HepG2 (cell line): ENCODE measurements around the gene TSHZ2. TPM values are rescaled to one million over a fixed set of nuclear protein-coding genes. Genes with fewer than 3 reads are reported as not detected.

ENCODE experiments used
- ATAC-seq: fragments of 200-7000 bp; cut with Tn5 transposase; 3 replicates; pipeline ENCODE4 v1.9.1; 2020; ENCODE audit warnings: mild to moderate bottlenecking, moderate library complexity
- BruUV-seq: library from RNA; stranded (reverse); fragments of 400-500 nt; replicated peaks from 2 replicates; lab custom pipeline; 2021; lab: Mats Ljungman, UMichigan
- CTCF ChIA-PET: fragments of 300-600 bp; formaldehyde crosslinking; extraction: SDS; loops from one replicate; lab custom pipeline; 2021; ENCODE audit warnings: low total read pairs, inconsistent platforms, low intra/inter-chr PET ratio; lab: Yijun Ruan, JAX
- POLR2A ChIA-PET: fragments of 350-600 bp; sonication (Branson Sonifier 250); formaldehyde crosslinking; loops from one replicate; lab custom pipeline; 2020; ENCODE audit warnings: antibody characterized with exemption, inconsistent platforms; lab: Yijun Ruan, JAX
- DNase-seq: peaks from one replicate; pipeline ENCODE4 v3.0.0-alpha.2; 2015; ENCODE audit warnings: low spot score
- FAIRE-seq: peaks from 3 replicates; lab custom pipeline; 2011; peaks lifted over from hg19 to GRCh38; lab: Jason Lieb, UNC
- H2AFZ ChIP-seq: one replicate; pipeline ENCODE4 v1.6.1; 2011; ENCODE audit warnings: low read length, inconsistent platforms
- H3K27ac ChIP-seq: fragments of 300-600 bp; 3 replicates; pipeline ENCODE4 v1.8.0; 2011; ENCODE audit warnings: mixed run types, mild to moderate bottlenecking, mixed read lengths, low read length, inconsistent platforms; ENCODE audit not compliant: insufficient read depth; ENCODE audit errors: extremely low read length
- H3K27me3 ChIP-seq, 2 experiments: fragments of 200-600 bp in 1 of 2; 2 replicates in 1 of 2; 3 replicates in 1 of 2; pipeline versions ENCODE4 v1.6.0 to v1.8.0; 2011; ENCODE audit warnings: low read length in 2 of 2, mild to moderate bottlenecking in 2 of 2, moderate library complexity in 2 of 2, inconsistent platforms in 1 of 2; ENCODE audit not compliant: insufficient read depth in 2 of 2, control insufficient read depth in 1 of 2
- H3K36me3 ChIP-seq, 2 experiments: fragments of 200-600 bp in 1 of 2; replicated peaks in 1 of 2; 2 replicates in 1 of 2; 3 replicates in 1 of 2; pipeline versions ENCODE4 v1.5.1 to v1.8.0; 2011; ENCODE audit warnings: low read length in 2 of 2, inconsistent platforms in 1 of 2; ENCODE audit not compliant: insufficient read depth in 2 of 2, control insufficient read depth in 1 of 2
- H3K4me1 ChIP-seq: 2 replicates; pipeline ENCODE4 v1.5.1; 2012; ENCODE audit warnings: low read length, inconsistent platforms; ENCODE audit not compliant: insufficient read depth
- H3K4me2 ChIP-seq: 2 replicates; pipeline ENCODE4 v1.6.0; 2011; ENCODE audit warnings: low read depth, low read length, inconsistent platforms
- H3K4me3 ChIP-seq, 3 experiments: fragments of 200-600 bp in 1 of 3; sonication (generic), shearing (Covaris generic) in 1 of 3; replicated peaks in 1 of 3; 2 replicates each; pipeline ENCODE4 v1.5.1; 2011 to 2016; ENCODE audit warnings: low read length in 3 of 3, inconsistent platforms in 2 of 3, low read depth in 2 of 3, mild to moderate bottlenecking in 2 of 3, control low read depth in 1 of 3, mixed read lengths in 1 of 3; ENCODE audit not compliant: insufficient read depth in 1 of 3
- H3K79me2 ChIP-seq: one replicate; pipeline ENCODE4 v1.6.1; 2011; ENCODE audit warnings: low read length, inconsistent platforms; ENCODE audit not compliant: insufficient read depth
- H3K9ac ChIP-seq: 2 replicates; pipeline ENCODE4 v1.6.0; 2011; ENCODE audit warnings: mild to moderate bottlenecking, low read depth, low read length, inconsistent platforms; ENCODE audit not compliant: insufficient read depth
- H3K9me3 ChIP-seq: 2 replicates; pipeline ENCODE4 v1.5.1; 2012; ENCODE audit warnings: mild to moderate bottlenecking, low read length
- H4K20me1 ChIP-seq: 2 replicates; pipeline ENCODE4 v1.6.0; 2011; ENCODE audit warnings: inconsistent platforms, mild to moderate bottlenecking, low read length, moderate library complexity; ENCODE audit not compliant: insufficient read depth
- ELF1 ChIP-seq: sonication (generic); formaldehyde crosslinking; IDR thresholded peaks from 2 replicates; pipeline ENCODE4 v1.4.0; 2020; ENCODE audit warnings: missing genetic modification reagents
- GATAD2A ChIP-seq: IDR thresholded peaks from 2 replicates; pipeline ENCODE4 v1.6.1; 2016
- KDM2A ChIP-seq: sonication (generic); formaldehyde crosslinking; IDR thresholded peaks from 2 replicates; pipeline ENCODE4 v1.4.0; 2020; ENCODE audit warnings: low read depth, missing genetic modification reagents, borderline replicate concordance
- KDM3A ChIP-seq: IDR thresholded peaks from 2 replicates; pipeline ENCODE4 v1.6.1; 2018; ENCODE audit warnings: low read depth, missing compliant biosample characterization
- KDM5A ChIP-seq: fragments of 200-600 bp; sonication (generic); IDR thresholded peaks from 2 replicates; pipeline ENCODE4 v1.7.0; 2018; ENCODE audit warnings: antibody characterized with exemption, mild to moderate bottlenecking, low read length, borderline replicate concordance
- MBNL3 ChIP-seq: fragments of 250-450 bp; sonication (Bioruptor Pico); conservative IDR thresholded peaks from 2 replicates; pipeline ENCODE4 v1.8.0; 2022; ENCODE audit warnings: mild to moderate bottlenecking, inconsistent platforms
- MED1 ChIP-seq: sonication (generic); formaldehyde crosslinking; IDR thresholded peaks from 2 replicates; pipeline ENCODE4 v1.4.0; 2020; ENCODE audit warnings: missing genetic modification reagents
- NR2F6 ChIP-seq, 2 experiments: IDR thresholded peaks; 2 replicates each; pipeline ENCODE4 v1.6.1; 2016; ENCODE audit warnings: antibody characterized with exemption in 1 of 2, mild to moderate bottlenecking in 1 of 2
- RARG ChIP-seq: sonication (generic); formaldehyde crosslinking; IDR thresholded peaks from 2 replicates; pipeline ENCODE4 v1.4.0; 2020; ENCODE audit warnings: low read depth, mild to moderate bottlenecking, missing genetic modification reagents
- ZFP41 ChIP-seq: sonication (generic); formaldehyde crosslinking; IDR thresholded peaks from 2 replicates; pipeline ENCODE4 v1.4.0; 2020; ENCODE audit warnings: mild to moderate bottlenecking, missing genetic modification reagents, borderline replicate concordance
- ZKSCAN1 ChIP-seq: fragments of 150-350 bp; IDR thresholded peaks from 2 replicates; pipeline ENCODE4 v1.6.1; 2014; ENCODE audit warnings: low read length
- ZNF232 ChIP-seq: sonication (generic); formaldehyde crosslinking; IDR thresholded peaks from 2 replicates; pipeline ENCODE4 v1.4.0; 2020; ENCODE audit warnings: missing genetic modification reagents, borderline replicate concordance
- ZNF280D ChIP-seq: sonication (generic); formaldehyde crosslinking; IDR thresholded peaks from 2 replicates; pipeline ENCODE4 v1.5.1; 2020; ENCODE audit warnings: mild to moderate bottlenecking, missing genetic modification reagents
- ZNF33B ChIP-seq: sonication (generic); formaldehyde crosslinking; IDR thresholded peaks from 2 replicates; pipeline ENCODE4 v1.5.1; 2020; ENCODE audit warnings: mild to moderate bottlenecking, missing genetic modification reagents
- WGBS: methylation state at CpG from one replicate; pipeline ENCODE4 v1.1.6; 2017; ENCODE audit warnings: low lambda C conversion rate; 5-methylcytosine and 5-hydroxymethylcytosine counted together
- in situ Hi-C: cut with HindIII; loops from 2 replicates; pipeline ENCODE4 v1.10.0; 2017; ENCODE audit warnings: low pct_unique_long_range_greater_than_20kb; ENCODE audit not compliant: extremely low pct_ligation_motif_present
- intact Hi-C: fragments of 100-400 bp; cut with micrococcal nuclease; formaldehyde crosslinking; loops from one replicate; pipeline ENCODE4 v1.10.0; 2022; ENCODE audit not compliant: unreplicated experiment
- polyA plus RNA-seq, 8 experiments: library from polyadenylated mRNA; depleted of rRNA in 3 of 8; stranded (reverse) in 7 of 8; unstranded in 1 of 8; fragments of >200 nt; fragmentation: Illumina TruSeq in 4 of 8; extraction: Trizol in 4 of 8; gene quantifications; 2 replicates each; pipeline versions ENCODE4 v1.2.1 to v1.2.3, GENCODE V29; 2011 to 2016; ENCODE audit warnings: low read depth in 4 of 8, missing spikeins in 1 of 8, mixed read lengths in 1 of 8; ENCODE audit not compliant: insufficient read depth in 1 of 8
- total RNA-seq, 5 experiments: library from RNA; depleted of rRNA; stranded (reverse); fragments of >200 nt; fragmentation: Illumina TruSeq; extraction: Trizol; gene quantifications; 2 replicates each; pipeline ENCODE4 v1.2.3, GENCODE V29; 2016; ENCODE audit warnings: low read depth in 1 of 5
- TF ChIP-seq, protein P1 (sequence below): sonication (generic); formaldehyde crosslinking; IDR thresholded peaks from 2 replicates; pipeline ENCODE4 v1.5.0; 2020; ENCODE audit warnings: mild to moderate bottlenecking, missing genetic modification reagents, moderate library complexity

Gene TSHZ2
- total and polyA plus RNA-seq, 2 of the 13 experiments (the other 11 are each of a cell fraction or from before 2014, with no cell fraction given) = 0.01 TPM; not detected in 1

DNA sequence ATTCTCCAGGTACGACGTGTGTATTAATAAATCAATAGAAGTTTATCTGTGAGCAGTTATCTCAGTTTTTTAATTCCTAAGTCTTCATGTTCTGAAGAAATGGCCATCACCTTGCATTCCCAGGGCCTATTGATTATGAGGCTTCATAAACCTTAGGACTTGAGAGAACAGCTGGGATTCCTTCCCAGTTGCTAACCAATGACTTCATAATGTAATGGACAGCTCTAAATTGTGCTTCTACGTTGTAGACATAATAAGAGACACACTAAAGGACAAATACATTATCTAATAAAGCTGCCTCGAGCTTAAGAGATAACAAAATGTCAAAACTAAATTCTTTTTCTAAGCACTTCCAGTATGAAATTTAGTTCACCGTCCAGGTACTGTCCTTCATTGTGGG lies 30.6 kb downstream of the TSHZ2 start:
- no peak for FAIRE-seq
- BruUV-seq = no TSS peak
- WGBS = 35% methylated on average over 5 of the region's 5 CpGs

More for the DNA sequence above, 30.6 kb downstream of the TSHZ2 start:
- no peak overlapping the region for H2AFZ ChIP-seq
- in situ Hi-C loops (no loop called here), intact Hi-C loops (no loop called here)
- no peaks in the 10 kb centered on the region for H3K9me3 ChIP-seq
- no peaks in the 10 kb centered on the region for H3K27me3 ChIP-seq
- ChIA-PET POLR2A (no interaction called here), CTCF (no interaction called here)
- DNase-seq (no peak), ATAC-seq (no peak)
- H4K20me1 ChIP-seq = no peaks in the 10 kb centered on the region
- H3K36me3 ChIP-seq = no peaks in the 10 kb centered on the region
- no peak overlapping the region for H3K4me3 ChIP-seq
- TF ChIP-seq ELF1 (CRISPR knock-in tag) (no peak), MED1 (CRISPR knock-in tag) (no peak), ZKSCAN1 (no peak), GATAD2A (CRISPR knock-in tag) (no peak), KDM5A (no peak), RARG (CRISPR knock-in tag) (no peak), KDM2A (no peak), ZFP41 (no peak), KDM3A (CRISPR knock-in tag) (no peak), ZNF280D (CRISPR knock-in tag) (no peak), ZNF232 (CRISPR knock-in tag) (no peak), MBNL3 (CRISPR knock-in tag) (no peak), ZNF33B (CRISPR knock-in tag) (no peak), NR2F6 (IDR thresholded peaks at IDR 0.05) (no peak), NR2F6 (CRISPR knock-in tag; IDR thresholded peaks at IDR 0.05) (no peak)
- TF ChIP-seq, protein P1, sequence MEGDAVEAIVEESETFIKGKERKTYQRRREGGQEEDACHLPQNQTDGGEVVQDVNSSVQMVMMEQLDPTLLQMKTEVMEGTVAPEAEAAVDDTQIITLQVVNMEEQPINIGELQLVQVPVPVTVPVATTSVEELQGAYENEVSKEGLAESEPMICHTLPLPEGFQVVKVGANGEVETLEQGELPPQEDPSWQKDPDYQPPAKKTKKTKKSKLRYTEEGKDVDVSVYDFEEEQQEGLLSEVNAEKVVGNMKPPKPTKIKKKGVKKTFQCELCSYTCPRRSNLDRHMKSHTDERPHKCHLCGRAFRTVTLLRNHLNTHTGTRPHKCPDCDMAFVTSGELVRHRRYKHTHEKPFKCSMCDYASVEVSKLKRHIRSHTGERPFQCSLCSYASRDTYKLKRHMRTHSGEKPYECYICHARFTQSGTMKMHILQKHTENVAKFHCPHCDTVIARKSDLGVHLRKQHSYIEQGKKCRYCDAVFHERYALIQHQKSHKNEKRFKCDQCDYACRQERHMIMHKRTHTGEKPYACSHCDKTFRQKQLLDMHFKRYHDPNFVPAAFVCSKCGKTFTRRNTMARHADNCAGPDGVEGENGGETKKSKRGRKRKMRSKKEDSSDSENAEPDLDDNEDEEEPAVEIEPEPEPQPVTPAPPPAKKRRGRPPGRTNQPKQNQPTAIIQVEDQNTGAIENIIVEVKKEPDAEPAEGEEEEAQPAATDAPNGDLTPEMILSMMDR = no peak
- no peaks in the 10 kb centered on the region for H3K4me1 ChIP-seq
- H3K9ac ChIP-seq = no peak overlapping the region
- H3K4me2 ChIP-seq = no peak overlapping the region
- H3K27ac ChIP-seq = no peak overlapping the region
- H3K79me2 ChIP-seq = no peaks in the 10 kb centered on the region
